NCI-H1105 treated with DMSO at 0.1 percent for 48 hours (cell line): ENCODE results near the gene TOR1AIP2.

Experiments
- DNase-seq: peaks from one replicate; lab custom pipeline; 2025; lab: John Stamatoyannopoulos, UW

TOR1AIP2 gene

DNA sequence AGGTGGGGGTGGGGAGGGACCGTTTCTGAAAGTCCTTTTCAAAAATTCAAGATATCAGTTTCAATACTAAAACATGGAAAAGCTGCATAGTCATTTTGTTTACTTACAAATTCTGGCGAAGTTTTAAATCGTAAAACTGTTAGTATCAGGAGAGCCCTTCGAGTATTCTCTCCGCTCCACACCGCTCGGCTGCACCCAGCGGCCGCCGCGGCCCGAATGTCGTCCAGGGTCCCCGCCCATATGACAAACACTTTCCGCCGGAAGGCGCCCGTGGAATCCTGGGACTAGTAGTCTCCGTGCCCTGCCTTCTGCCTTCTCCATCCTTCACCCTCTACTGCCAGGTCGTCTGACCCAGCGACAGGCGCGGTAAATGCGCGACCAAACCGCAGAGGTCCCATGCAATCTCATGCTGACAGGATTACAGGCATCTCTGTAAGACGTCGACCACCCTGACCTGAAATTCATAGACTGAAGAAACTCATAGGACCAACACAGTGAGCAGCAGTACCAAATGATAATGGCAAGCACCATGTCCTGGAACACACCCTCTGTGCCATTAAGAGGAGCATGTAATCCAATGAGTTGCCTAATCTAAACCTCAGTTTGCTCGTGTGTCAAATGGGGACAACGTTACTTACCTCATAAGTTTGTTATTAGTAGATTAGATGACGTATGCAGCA, at the start of gene TOR1AIP2:
TOR1AIP2 (minus strand) TSS at position 218 of the 680 bp plus-strand sequence. CDS start 25,138 bp downstream, outside the sequence.
- DNase-seq = peak; percentile 84

DNA sequence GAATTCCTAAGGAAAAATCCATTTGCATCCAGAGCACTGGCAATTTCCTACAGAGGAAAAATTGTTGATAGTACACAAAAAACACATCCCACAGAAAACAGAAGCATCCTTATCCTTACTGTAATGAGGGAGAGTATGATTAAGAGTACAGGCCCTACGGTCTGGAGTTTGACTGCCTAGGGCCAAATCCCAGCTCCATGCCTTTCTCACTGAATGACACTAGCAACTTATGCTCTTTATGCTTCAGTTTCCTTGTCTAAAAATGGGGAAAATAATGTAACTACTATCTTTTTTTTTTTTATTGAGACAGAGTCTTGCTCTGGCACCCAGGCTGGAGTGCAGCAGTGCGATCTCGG, 49.2 kb upstream of the TOR1AIP2 start:
- no peak for DNase-seq

- DNase-seq = no peak
These were observed 48.6 kb upstream of the TOR1AIP2 start for GRCh38 chr1:179925922-179926849.

GRCh38 chr1:179925302-179925701, 47.7 kb upstream of the TOR1AIP2 start:
- no peak for DNase-seq

DNA sequence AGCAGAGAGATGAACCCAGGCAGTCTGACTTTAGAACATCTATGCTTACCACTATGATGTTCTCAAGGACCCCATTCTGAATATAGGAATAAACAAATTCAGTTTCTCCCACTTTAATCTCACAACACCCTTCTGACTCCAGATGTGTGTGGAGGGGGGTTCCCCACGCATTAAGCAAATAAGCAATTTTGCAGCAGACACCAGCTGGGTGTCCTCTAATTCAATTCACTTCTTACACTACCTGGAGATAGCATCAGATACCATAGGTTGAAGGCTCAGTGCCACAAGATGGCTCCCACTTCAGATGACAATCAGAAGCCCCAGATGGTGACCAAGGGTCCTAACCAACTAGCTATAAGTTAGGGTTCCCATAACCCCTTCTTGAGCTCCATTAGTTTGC, 46.7 kb upstream of the TOR1AIP2 start:
- DNase-seq = no peak

DNA sequence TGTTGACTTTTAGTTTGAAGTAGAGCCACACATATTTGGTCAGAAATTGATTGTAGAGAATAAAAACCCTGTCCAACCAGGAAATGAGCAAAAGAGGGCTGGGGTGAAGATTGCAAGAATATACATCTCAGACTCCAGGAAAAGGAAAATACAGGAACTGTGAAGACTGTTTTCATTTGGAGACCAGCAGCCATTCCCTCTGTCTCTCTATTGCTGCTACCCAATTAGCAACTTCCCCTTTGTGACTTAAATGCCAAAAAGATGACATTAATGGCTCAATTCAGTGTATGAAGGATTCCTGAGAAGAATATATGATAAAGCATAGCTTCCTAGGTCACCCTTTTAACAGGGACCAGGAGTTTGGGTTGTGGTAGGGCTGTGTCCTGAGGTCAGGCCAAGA, 45.4 kb upstream of the TOR1AIP2 start:
- no peak for DNase-seq

DNA sequence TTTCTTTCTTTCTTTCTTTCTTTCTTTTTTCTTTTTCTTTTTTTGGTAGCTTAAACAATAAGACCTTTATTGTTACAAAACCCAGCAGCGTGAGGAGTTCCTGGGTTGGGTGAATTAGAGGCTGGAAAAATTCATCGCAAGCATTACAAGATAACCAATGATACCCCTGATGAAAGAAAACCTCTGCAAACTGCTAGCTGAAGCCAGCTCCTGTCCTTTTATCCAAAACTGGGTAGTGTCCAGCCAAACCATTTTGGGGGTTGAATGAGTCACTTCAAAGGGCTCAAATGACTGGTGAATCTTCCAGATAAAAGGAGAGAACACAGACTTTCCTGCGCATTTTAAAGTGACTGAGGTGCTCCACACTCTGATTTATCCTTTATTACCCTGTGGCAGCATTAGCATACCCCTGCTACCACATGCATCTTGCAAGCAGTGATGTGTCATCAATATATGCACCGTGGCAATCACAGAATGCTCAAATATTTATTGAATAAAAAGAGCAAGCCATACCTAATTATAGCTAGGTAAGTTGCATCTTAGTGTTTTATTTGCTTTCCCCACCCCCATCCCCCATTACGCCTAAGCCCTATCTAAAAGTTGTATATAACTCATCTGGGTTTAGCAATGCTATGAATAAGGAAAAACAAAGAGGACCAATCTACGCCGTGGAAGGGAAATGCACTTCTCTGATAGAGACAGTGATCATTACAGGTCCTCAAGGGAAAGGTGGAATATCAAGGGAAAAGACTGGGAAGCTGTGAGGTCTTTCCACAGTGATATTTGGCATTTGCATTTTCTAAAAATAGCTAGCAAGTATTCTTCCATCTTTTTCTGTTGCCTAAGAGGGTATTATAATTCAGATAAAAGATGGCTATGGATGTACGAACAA, 44.6 kb upstream of the TOR1AIP2 start:
- DNase-seq = no peak

- DNase-seq = no peak
These were observed 43.9 kb upstream of the TOR1AIP2 start for GRCh38 chr1:179921472-179921871.

DNA sequence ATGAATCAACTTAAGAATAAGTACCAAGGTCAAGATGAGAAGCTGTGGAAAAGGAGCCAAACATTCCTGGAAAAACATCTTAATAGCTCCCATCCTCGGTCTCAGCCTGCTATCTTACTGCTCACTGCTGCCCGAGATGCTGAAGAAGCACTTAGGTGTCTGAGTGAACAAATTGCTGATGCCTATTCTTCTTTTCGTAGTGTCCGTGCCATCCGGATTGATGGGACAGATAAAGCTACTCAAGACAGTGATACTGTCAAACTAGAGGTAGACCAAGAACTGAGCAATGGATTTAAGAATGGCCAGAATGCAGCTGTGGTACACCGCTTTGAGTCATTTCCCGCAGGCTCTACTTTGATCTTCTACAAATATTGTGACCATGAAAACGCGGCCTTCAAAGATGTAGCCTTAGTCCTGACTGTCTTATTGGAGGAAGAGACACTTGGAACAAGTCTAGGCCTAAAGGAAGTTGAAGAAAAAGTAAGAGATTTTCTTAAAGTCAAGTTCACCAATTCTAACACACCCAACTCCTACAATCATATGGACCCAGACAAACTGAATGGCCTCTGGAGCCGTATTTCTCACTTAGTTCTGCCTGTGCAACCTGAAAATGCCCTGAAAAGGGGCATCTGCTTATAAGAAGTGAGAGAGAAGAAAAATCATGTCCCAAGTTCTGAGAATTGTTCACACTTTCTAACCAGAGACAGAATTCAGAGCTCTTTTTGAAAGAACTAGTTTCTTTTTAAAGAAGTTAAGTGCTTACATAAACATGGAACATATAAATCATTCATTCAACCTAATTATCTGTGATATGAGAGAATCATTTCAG, 40.2 kb upstream of the TOR1AIP2 start:
- DNase-seq = no peak

DNA sequence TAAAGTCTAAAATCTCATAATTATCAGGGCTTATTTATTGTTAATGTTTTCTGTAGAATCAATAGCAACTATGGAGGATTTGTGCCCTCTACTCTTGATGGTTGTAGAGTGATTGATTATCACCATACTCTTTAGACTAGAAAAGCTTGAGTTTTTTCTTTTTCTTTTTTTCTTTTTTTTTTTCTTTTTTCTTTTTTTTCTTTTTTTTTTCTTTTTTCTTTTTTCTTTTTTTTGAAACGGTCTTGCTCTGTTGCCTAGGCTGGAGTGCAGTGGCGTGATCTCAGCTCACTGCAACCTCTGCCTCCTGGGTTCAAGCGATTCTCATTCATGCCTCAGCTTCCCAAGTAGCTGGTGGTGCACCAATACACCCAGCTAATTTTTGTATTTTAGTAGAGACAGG, 34.2 kb upstream of the TOR1AIP2 start:
- DNase-seq = no peak

- no peak for DNase-seq
These were observed 33.3 kb upstream of the TOR1AIP2 start for GRCh38 chr1:179910934-179911333.

GRCh38 chr1:179889589-179889988, 12.0 kb upstream of the TOR1AIP2 start:
- no peak for DNase-seq

- DNase-seq = no peak
These were observed 10.5 kb upstream of the TOR1AIP2 start for GRCh38 chr1:179888071-179888470.

DNA sequence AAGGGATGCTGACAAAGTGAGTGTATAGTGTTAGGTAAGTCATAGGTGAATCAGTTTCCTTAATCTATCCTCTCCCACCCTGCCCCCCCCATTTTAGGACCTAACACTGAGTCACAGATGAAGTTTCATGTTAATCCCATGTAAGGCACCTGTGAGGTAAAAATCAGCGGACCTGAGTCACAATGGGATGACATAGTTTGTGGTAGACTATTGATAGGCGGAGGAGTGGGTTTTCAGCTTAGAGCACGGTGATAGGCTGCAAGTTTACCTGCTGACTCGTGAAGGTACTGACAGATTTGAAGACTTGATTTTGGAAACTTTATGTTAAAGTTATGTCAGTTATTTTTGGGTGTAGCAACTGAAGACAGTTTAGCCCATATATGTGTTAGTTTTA, 6.1 kb upstream of the TOR1AIP2 start:
- no peak for DNase-seq

DNA sequence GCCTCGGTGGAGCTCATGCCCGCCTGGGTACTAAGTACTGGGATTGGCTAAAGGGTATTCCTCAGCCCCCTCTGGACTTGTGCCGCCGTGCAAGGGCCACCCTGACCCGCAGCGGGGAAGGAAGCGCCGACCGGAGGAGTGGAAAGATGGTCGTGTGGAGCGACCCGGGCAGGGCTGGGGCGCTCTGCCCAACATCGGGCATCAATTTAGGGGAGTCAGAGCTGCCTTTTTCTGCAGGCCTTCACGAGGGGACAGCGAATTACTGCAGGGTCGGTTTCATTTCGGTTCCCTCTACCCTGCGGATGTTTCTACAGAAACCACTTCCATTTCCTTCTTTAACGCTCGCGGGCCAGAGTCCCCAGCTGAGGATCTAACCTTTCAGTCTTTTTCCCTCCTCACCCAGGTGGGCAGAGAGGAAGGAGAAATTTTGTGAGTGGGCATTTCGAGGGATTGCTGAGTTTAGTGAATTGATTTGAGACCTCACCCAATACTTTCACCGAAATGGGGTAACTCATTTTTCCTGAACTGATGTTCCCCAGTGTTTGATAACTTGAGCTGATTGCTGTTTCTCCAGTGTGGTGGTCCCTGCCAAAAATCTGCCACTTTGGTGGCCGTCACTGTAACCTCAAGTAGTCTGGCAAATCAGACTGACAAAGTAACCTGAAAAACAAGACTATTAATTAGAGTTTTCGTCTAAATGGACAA, 5.6 kb upstream of the TOR1AIP2 start:
- DNase-seq = peak; percentile 29

DNA sequence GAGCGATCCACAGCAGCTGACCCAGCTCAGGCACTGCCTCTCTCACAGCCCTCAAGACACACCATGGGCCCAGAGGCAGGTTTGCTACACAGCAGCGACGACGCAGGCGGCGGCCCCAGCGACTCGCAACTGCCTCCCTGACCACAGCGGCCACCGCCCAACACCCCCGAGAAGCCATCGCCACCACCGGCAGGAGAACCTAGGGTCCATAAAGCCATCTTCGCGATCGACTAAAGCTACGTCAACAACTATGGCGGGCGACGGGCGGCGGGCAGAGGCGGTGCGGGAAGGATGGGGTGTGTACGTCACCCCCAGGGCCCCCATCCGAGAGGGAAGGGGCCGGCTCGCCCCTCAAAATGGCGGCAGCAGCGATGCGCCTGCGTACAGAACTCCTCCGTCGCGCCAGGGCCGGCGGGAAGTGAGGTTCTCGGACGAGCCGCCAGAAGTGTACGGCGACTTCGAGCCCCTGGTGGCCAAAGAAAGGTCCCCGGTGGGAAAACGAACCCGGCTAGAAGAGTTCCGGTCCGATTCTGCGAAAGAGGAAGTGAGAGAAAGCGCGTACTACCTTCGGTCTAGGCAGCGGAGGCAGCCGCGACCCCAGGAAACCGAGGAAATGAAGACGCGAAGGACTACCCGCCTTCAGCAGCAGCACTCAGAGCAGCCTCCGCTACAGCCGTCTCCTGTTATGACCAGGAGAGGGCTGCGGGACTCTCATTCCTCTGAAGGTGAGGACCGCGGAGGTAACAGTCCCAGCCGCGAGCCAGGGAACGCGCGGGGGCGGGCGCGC, 4.8 kb upstream of the TOR1AIP2 start, which contains the start of gene TOR1AIP1:
TOR1AIP1 (plus strand) TSS at position 33 of the 787 bp plus-strand sequence; CDS start at position 251, 218 bp downstream.
- DNase-seq = peak; percentile 98

DNA sequence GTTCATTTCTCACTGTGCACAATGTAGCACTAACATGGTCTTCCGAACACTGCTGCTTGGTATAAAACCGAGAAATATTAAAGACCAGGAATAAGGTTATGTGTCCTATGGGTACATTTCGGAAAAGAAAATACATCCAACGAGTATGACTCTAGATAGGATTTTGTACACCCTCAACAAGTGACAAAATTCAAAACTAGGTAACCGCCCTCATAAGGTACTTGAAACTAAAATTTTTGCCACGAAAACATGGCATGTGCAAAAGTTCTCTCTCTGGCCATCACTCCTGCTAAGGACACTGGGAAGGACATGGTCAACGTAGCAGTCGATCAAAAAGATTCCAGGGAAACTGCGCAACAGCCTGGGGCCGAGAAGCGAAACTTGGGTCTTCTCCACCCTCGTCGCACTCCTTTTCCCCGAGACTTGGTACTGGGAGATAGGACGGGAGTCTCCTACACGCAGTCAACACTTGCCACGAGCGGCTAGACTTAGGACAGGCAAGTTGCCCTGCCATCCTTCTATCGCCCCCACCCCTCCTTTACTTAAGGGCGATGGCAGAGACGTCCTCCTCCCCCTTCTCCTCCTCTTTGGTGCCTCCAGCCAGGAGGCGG, 4.1 kb upstream of the TOR1AIP2 start:
- DNase-seq = no peak

DNA sequence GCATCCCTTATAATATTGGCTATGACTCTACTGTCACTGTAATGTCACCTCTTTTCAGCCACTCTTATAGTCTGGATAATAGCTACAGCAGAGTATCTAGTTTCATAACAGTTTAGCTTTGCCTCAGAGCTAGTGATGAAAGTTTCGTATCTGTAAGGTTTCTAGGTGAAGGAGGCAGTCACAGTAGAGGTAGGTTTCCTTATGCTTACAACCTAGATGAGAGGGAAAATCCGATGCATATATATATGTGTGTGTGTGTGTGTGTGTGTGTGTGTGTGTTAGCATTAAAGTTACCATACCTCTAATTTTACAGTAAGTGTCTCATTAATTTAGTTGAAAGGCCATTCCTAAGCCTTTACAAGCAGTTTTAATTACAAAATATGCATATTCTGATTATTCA, 2.2 kb upstream of the TOR1AIP2 start:
- no peak for DNase-seq

DNA sequence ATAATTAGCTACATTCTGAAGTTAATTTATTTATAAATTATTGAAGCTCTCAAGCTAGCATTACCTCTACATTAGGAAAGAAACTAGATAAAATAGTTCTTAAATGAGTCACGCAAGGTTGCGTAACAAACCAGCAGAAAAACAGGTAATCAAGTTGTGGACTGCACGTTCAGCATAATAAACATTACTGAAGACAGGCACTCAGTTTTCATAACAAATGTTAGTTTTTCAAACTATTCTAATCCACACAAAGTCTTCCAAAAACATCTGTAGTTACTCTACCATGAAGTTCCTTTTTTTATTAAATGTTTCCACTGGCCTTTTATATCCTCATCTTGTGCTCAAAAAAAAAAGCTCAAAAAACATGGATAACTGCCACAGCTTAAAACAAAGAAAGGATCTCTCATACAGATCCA, 1.3 kb downstream of the TOR1AIP2 start:
- DNase-seq = no peak
